GM19463 (cell line): ENCODE measurements around the gene FGD2.
"Not testable (repeated sequence)": the region's sequence is repeated elsewhere in the genome, so short reads cannot be mapped to it uniquely, and the experiment has no call there.

Experiments used
- ATAC-seq: cut with Tn5 transposase; IDR thresholded peaks from one replicate; pipeline ENCODE4 v1.9.1; 2021; ENCODE audit warnings: mild to moderate bottlenecking, moderate library complexity; ENCODE audit not compliant: unreplicated experiment

FGD2 gene

GRCh38 chr6:37057128-37057471, 51.6 kb downstream of the FGD2 start:
- no peak for ATAC-seq

DNA sequence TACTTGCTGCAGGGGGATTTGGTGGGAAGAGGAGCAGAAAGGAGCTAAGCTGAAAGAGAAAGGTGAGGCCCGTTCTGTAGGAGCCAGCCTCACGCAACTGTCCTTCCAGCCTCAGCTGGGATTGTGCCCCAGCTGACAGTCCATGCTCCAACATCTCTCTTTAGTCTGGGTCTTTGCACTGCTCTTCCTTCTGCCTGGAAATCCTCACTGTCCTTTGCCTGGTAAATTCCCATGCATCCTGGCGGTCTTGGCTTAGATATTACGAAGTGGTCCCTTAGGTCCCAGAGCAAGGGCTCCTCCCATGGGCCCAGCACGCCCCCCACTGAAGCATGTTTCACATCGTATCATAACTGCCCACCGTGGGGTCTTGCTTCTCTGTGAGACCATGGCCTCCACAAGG, 52.2 kb downstream of the FGD2 start:
- no peak for ATAC-seq

DNA sequence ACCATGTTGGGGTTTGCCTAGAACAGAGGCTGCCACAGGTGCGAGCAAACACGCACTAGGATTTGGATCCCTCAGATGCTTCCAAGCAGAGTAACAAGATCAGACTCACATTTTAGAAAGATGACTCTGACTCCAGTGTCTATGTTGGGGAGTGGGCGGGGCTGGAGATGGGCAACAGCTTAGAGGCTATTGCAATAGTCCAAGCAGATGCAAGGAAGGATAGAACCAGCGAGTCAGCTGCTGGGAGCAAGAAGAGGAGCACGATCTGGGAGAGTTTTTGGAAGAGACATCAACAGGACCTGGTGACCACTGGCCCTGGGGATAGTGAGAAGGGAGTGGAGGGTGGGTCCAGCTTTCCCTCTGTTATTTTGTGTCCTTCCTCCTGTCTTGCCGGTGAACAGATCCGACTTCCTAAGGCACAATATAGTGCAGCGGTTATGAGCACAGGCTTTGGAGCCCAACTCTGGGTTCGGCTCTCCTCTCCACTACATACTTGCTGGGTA, 52.7 kb downstream of the FGD2 start:
- ATAC-seq = no peak

DNA sequence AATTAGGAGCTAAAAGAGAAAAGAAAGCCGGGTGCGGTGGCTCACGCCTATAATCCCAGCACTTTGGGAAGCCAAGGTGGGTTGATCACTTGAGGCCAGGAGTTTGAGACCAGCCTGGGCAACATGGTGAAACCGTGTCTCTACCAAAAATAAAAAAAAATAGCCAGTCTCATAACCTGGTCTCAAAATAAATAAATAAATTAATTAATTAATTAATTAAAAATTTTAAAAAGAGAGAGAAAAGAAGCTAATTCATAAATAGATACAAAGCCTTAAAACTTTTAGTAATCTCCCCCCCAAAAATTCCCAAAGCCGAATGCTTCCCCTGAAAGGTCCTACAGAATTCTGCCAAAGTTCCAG, 53.5 kb downstream of the FGD2 start:
- ATAC-seq = not testable (repeated sequence)

- ATAC-seq = no peak
Measured at GRCh38 chr6:37059344-37060194, 54.1 kb downstream of the FGD2 start.

GRCh38 chr6:37060195-37060559, 54.7 kb downstream of the FGD2 start:
- no peak for ATAC-seq

- ATAC-seq = no peak
Measured at GRCh38 chr6:37061157-37061804, 55.8 kb downstream of the FGD2 start.

- no peak for ATAC-seq
Measured at GRCh38 chr6:37062424-37062823, 57.0 kb downstream of the FGD2 start.

- ATAC-seq = no peak
Measured at GRCh38 chr6:37068356-37069270, 63.2 kb downstream of the FGD2 start.

DNA sequence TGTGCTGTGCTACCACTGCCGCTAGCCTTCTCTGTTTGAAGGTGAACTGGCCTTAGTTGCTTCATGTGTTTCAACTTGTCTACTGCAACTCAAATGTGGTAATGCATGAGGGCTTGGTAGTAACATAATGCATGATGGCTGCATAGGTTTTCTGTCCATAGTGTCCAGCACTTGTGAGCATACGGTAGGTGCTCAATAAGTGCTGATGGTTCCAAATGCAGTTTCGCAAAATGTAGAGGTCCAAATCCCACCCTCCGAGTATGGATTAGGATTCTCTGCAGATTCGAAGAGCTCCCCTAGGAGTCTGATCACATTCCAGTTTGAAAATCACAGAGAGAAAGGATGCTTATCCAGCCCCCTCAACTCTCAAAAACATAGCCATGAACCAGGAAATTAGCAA, 64.2 kb downstream of the FGD2 start:
- no peak for ATAC-seq

DNA sequence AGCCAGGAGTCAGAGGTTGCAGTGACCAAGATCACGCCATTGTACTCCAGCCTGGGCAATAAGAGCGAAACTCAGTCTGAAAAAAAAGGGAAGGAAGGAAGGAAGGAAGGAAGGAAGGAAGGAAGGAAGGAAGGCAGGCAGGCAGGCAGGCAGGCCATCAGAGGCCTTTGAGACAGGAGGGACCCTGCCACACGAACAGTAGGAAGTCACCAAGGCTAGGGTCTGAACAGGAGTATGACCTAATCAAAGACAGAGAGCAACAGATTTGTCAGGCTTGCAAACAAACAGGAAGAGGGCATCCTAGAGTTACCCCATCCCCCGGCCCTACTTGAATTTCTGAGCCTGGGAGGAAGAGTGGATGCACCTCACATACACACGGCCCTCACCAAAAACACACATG, 67.1 kb downstream of the FGD2 start:
- ATAC-seq = no peak

DNA sequence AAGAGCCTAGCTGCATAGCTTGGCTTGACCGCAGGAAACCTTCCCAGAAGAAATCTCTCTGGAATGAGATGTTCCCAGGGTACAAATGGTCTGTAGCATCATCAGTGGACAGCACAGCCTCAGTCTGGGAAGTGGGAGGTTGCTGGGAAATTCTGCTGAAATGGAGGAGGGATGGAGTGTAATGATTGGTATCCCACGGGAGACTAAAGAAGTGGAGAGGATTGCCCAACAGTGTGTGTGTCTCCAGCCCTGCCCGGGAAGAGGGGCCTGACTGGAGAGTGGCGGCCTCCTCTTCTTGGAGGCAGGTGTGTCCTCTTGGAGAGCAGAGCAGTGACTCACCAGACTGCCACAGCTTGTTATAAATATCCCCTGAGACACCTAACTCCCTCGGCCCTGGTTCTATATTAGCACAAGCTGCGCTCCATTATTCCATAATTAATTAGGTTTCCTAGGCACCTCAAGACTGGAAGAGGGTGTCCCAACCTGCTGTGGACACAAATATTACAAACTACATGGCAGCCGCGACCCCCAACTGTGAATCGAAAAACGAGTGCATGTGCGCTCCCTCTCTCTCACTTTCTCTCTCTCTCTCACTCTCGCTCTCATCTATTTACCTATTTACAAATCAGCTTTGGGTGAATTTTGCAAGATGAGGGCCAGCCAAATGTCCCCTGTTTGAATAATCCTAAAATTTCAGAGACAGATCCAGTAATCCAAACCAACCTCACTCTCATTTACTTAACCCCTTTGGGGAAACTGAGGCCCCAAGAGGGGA, 68.8 kb downstream of the FGD2 start:
- no peak for ATAC-seq

DNA sequence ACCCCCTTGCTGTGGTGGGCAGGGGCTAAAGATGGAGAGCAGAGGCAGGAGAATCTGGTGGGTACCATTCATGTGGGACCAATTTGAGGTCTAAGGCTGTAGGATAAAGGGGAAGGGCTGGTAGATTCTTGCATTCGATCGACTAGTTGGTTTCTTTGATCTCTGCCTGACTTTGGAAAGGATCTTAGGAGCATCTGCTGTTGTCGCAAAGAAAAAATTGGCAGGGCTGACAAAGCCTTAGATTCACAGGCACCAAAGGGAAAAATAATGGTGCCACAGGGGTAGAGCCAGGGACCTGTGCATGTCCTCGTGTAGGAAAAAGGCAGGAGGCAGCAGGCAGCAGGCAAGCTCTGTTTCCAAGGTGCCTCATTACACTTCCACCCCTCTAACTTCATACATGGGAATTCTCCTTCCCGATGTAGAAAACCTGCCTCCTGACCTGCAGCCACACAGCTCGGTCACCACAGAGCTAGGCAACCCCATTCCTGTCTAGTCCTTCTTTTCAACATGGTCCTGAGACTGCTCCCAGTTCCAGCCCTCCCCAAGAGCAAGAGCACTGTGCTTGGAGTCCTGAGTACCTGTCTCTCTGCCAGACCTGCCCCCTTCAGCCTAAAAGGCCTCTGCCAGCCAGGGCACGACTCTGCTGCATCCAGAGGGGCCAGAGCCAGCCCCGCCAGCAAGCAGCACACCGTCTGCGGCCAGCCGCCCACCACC, 71.9 kb downstream of the FGD2 start:
- no peak for ATAC-seq

DNA sequence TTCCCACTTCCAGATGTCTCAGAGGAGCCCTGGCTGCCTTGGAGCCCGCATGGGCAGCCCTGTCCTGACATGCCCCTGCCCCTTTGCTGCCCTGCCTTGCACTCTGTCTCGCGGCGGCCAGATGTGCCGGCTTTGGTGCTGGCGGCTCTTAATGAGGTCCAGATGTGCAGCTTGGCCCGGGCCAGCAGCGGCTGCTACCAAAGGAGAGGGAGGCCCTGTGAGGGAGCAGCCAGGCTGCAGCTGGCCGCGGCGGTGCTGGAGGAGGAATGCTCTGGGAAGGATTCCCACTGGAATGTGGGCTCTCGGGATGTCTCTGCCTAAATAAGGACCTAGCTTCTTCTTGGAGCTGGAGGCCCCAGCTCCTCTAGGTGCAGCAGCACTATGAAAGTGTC, 72.4 kb downstream of the FGD2 start:
- no peak for ATAC-seq
